Epithelial cell of prostate (primary cell): ENCODE results near the gene LRP3.
"Not testable (repeated sequence)": the region's sequence is repeated elsewhere in the genome, so short reads cannot be mapped to it uniquely, and the experiment has no call there.

Experiments
- DNase-seq: peaks from one replicate; pipeline ENCODE4 v3.0.0-alpha.2; 2011; ENCODE audit warnings: low read depth, low spot score
- H3K27ac ChIP-seq: fragments of 450-650 bp; 2 replicates; pipeline ENCODE4 v1.5.1; 2017; ENCODE audit warnings: mild to moderate bottlenecking

The LRP3 gene

GRCh38 chr19:33199441-33200265 is 5.5 kb downstream of the LRP3 start:
- H3K27ac ChIP-seq: no peak overlapping the region

GRCh38 chr19:33201473-33201872 is 7.3 kb downstream of the LRP3 start:
- H3K27ac ChIP-seq: no peak overlapping the region
- no peak for DNase-seq

More at GRCh38 chr19:33199441-33200265, 5.5 kb downstream of the LRP3 start:
- no peak for DNase-seq

GRCh38 chr19:33201886-33202545 is 7.9 kb downstream of the LRP3 start:
- no peak overlapping the region for H3K27ac ChIP-seq
- no peak for DNase-seq

- DNase-seq: no peak
Measured at GRCh38 chr19:33202546-33203507, 8.7 kb downstream of the LRP3 start.

GRCh38 chr19:33203529-33203928 is 9.4 kb downstream of the LRP3 start:
- DNase-seq: no peak
- H3K27ac ChIP-seq: no peak overlapping the region

More at GRCh38 chr19:33202546-33203507, 8.7 kb downstream of the LRP3 start:
- H3K27ac ChIP-seq: no peak overlapping the region

- no peak overlapping the region for H3K27ac ChIP-seq
- DNase-seq: no peak
Measured at GRCh38 chr19:33204136-33204973, 10.2 kb downstream of the LRP3 start.

GRCh38 chr19:33205110-33205509 is 11.0 kb downstream of the LRP3 start:
- no peak overlapping the region for H3K27ac ChIP-seq
- DNase-seq: no peak

GRCh38 chr19:33205531-33206260 is 11.6 kb downstream of the LRP3 start:
- no peak overlapping the region for H3K27ac ChIP-seq

GRCh38 chr19:33206261-33207039 is 12.3 kb downstream of the LRP3 start:
- H3K27ac ChIP-seq: no peak overlapping the region
- no peak for DNase-seq

More at GRCh38 chr19:33205531-33206260, 11.6 kb downstream of the LRP3 start:
- no peak for DNase-seq

- no peak overlapping the region for H3K27ac ChIP-seq
- DNase-seq: no peak
Measured at GRCh38 chr19:33207040-33207620, 13.0 kb downstream of the LRP3 start.

GRCh38 chr19:33207903-33208302 is 13.8 kb downstream of the LRP3 start:
- no peak overlapping the region for H3K27ac ChIP-seq
- no peak for DNase-seq

GRCh38 chr19:33208371-33208895 is 14.3 kb downstream of the LRP3 start:
- DNase-seq: no peak
- no peak overlapping the region for H3K27ac ChIP-seq

GRCh38 chr19:33208904-33209849 is 15.0 kb downstream of the LRP3 start:
- DNase-seq: no peak
- H3K27ac ChIP-seq: no peak overlapping the region

- DNase-seq, H3K27ac ChIP-seq: not testable (repeated sequence)
Measured at GRCh38 chr19:33209850-33210230, 15.7 kb downstream of the LRP3 start.

GRCh38 chr19:33210266-33210940 is 16.3 kb downstream of the LRP3 start:
- no peak overlapping the region for H3K27ac ChIP-seq

More at GRCh38 chr19:33210266-33210940, 16.3 kb downstream of the LRP3 start:
- DNase-seq: no peak
